CD4-positive, alpha-beta T cell treated with Interferon alpha-2 for 1 hour (primary cell): Measurements from ENCODE around the gene FAM162B.
A peak's percentile ranks its signal among the peaks of the same experiment; 100 is the strongest.
"Not testable (repeated sequence)": the region's sequence is repeated elsewhere in the genome, so short reads cannot be mapped to it uniquely, and the experiment has no call there.

Experiments
- DNase-seq, 2 donors: peaks; one replicate each; pipeline ENCODE4 v3.0.0-alpha.2; 2020 to 2022

FAM162B gene

GRCh38 chr6:116764961-116765841 lies at the start of gene FAM162B:
Gene FAM162B (minus strand): TSS chr6:116765719. CDS start chr6:116765576, 143 bp downstream.
- no peak for DNase-seq

DNA sequence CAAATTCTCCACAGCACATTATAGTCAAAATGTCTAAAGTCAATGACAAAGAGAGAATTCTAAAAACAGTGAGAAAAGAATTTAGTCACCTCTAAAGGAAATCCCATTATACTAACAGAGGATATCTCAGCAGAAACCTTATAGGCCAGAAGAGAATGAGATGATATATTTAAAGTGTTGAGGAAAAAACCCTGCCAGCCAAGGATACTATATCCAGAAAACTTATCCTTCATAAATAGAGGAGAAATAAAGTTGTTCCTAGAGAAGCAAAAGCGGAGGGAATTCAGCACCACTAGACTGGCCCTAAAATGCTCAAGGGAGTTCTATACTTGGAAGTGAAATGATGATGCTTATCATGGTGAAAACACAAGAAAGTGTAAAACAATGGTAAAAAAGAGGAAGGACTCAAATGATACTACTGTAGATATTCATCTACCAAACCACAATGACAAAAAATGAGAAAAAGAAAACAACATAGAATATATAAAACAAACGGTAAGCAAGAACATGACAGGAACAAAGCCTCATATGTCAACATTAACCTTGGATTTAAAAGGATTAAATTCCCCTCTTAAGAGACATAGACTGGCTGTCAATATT lies 46.6 kb upstream of the FAM162B start:
- DNase-seq: no peak

DNA sequence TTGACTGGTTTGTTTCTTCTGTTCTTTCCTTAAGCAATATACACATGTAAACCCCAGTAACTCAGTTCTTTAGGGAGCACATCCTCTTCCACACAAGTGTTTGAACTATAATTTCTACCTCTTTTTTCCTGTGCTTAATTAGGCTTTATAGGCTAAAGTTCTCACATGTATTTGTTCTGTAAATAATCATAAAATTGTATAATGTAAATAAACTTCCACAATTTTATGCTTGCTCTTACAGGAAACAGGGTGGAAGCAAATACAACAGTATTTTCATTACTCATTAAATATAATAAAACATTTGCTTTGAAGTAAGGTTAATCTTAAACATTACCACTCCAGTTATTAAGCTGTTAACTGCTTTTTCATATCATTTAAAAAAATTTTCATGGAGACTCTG lies 36.5 kb upstream of the FAM162B start:
- no peak for DNase-seq

GRCh38 chr6:116799945-116800344 lies 34.4 kb upstream of the FAM162B start:
- DNase-seq: no peak

GRCh38 chr6:116797585-116797984 lies 32.1 kb upstream of the FAM162B start:
- no peak for DNase-seq

- no peak for DNase-seq
These were observed 27.7 kb upstream of the FAM162B start for GRCh38 chr6:116793224-116793623.

DNA sequence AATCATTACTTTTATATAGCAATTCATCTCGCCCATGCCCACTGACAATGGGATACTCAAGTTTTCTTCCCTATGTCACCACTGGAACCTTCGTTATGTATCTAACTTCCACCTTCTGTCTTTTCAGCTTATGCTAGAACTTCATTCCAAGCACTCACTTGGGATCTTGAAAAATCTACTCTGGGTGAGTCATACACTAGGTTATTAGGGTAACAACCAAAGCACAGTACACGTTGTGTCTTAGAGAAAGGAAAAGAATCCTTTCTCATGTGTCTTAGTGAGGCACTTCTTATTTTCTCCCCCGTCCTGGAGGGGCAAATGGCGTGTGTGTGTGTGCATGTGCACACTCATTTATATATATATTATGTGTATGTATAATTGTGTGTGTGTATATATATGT lies 18.3 kb upstream of the FAM162B start:
- no peak for DNase-seq

GRCh38 chr6:116779573-116780164 lies 14.2 kb upstream of the FAM162B start:
- DNase-seq: peak in 1 of 2 donors; percentile 13

- no peak for DNase-seq
These were observed 8.4 kb upstream of the FAM162B start for GRCh38 chr6:116773886-116774285.

- DNase-seq: no peak
These were observed 6.9 kb upstream of the FAM162B start for GRCh38 chr6:116772450-116772849.

DNA sequence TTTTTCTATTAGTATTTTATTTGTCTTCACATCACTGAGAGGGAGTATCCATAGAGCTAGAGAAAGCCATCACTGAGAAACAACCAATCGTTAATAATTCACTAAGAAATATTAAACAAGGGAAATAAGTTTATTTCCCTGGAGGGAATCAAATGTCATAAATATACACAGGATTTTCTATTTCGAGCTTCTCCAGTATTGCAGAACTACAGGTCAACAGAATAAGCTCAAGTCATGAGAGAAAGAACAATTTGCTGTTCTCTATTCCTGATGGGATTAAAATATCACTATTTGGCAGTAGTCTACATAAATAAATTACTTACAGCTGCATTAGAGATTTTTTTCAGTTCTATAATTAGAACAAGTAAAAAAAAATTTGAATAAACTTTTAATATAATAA lies 2.2 kb upstream of the FAM162B start:
- no peak for DNase-seq

DNA sequence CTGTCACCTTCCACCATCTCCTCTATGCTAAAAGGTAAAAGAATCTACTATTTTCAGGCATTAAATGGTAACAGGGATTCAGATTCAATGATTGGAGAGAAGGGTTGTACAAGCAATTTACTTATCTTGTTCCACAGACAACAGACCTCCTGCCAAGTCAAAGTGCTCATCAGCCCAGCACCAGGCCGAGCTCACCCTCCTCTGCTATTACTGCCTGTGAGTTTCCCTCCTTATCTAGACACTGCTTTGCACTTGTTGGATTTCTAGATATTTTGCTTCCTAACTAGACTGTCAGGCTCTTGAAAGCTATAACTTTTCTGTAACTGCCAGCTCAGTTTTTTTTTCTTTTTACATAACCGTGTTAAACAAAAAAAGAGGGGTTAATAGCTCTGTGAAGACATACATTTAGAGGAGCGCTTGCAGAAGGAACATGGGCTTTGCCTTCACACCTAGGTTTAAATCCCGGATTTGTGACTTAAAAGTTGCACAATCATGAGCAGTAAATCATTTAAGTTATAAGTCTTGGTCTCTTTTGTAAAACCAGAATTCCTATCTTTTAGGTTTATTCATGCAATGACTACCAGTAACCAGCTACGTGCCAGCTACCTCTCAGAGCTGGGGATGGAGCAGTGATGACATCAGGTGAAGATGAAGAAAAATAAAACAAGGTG lies 1.1 kb upstream of the FAM162B start:
- DNase-seq: no peak

DNA sequence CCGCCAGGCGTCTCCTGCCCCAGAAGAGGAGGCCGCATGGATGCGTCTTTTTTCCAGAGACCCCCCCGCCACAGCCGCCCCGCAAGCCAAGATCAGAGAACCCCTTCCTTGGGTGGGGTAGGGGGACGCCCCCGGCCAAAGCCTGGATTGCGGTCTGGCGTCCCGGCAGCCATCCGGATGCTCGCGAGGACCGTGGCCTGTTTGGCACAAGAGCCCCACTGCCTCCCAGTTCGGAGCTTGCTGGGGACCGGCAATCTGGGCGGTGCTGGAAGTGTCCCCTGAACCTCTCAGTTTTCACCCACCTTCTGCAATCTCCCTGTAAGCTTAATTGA lies 924 bp downstream of the FAM162B start:
- no peak for DNase-seq

- no peak for DNase-seq
These were observed 1.5 kb downstream of the FAM162B start for GRCh38 chr6:116763906-116764628.

- no peak for DNase-seq
These were observed 2.5 kb downstream of the FAM162B start for GRCh38 chr6:116763048-116763447.

- DNase-seq: no peak
These were observed 3.3 kb downstream of the FAM162B start for GRCh38 chr6:116762235-116762634.

DNA sequence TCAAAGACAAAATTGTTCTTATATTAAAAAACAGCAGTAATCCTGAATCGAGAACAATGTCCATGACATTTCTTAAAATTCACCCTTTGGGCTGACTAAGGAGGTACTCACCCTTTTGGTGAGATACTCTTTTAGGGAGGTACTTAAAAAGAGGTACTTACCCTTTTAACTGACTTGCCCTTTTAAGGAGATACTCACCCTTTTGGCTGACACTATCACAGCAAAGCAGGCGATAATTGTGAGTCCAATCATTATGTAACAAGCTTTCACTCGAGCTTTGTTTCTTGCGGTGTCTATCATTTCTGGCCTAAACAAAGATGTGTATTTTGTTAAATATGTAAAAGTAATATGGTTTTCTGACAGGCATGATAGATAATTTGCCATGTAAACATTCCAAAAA lies 3.7 kb downstream of the FAM162B start:
- DNase-seq: no peak

DNA sequence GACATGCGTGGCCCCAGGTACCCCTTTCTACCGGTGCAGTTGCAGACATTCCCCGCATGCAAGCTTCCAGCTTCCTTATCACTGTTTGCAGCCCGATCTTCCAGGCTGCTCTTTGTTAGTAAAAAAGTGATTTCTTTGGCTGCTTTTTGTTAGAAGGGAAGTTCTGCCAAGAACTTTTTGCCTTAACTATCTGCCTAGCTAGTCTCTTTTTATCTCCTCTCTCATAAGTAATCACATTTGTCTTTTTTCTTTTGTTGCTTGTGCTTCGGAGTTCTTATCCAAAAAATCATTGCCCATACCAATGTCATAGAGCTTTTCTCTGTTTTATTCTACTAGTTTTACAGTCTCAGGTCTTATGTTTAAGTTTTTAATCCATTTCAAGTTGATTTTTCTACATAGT lies 20.3 kb downstream of the FAM162B start:
- DNase-seq: no peak

DNA sequence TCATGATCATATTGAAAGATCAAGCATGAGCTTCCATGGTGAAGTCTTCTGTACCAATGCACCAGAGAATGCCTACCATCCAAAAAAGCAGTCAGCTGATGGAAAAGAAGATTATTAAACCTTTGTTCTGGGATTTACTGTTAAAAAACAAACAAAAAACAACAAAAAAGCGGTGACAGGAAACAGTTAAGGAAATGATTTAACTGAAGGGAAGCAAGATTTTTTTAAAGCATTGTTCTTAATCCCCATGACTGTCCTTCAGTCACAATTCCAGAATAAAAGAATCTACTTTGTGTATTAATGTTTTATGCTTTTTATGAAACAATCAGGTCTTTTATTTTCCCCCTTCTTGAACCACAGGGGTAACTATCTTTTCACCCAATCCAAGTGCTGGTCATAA lies 23.9 kb downstream of the FAM162B start:
- DNase-seq: no peak

GRCh38 chr6:116740486-116740885 lies 25.0 kb downstream of the FAM162B start:
- not testable (repeated sequence) for DNase-seq

DNA sequence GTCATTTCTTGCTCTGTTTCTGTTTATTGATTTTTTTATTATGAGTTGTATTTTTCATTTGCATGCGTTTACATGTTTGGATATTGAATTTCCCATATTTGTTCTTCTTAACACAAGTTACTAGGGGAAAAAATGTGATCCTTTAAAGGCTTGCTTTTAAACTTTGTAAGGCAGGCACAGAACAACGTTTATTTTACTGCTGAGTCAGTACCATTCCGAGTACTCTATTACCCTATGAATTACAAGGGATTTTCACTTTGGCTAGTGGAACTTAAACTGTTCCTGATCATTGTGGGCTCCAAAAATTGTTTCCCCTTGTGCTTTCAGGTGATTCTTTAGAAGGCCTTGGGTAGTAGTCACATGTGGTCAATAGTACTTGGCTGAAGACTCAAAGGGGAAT lies 28.5 kb downstream of the FAM162B start:
- no peak for DNase-seq

DNA sequence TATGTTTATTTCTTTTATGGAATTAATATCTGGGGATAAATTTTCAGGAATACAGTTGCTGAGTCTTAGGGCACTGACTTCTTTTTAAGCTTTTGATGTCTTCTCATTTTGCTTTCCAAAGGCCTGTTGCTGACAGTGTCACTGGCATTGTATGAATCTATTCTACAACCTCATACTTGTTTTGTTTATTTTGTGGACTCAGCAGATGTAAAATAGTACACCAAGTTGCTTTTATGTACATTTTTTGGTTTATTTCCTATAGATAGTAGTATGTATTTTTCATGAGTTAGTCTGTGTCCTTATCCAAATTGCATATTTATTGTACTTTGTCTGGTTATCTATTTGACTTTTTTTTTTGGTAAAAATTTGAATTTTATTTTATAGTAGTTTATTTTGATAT lies 35.0 kb downstream of the FAM162B start:
- no peak for DNase-seq

GRCh38 chr6:116726947-116727346 lies 38.6 kb downstream of the FAM162B start:
- no peak for DNase-seq
